HG03575 (cell line): ENCODE results near the gene PAN2.

Source experiments
- ATAC-seq: cut with Tn5 transposase; IDR thresholded peaks from one replicate; pipeline ENCODE4 v1.9.1; 2021; ENCODE audit not compliant: unreplicated experiment, insufficient number of reproducible peaks, low FRiP score; ENCODE audit errors: extremely low read depth

The PAN2 gene

DNA sequence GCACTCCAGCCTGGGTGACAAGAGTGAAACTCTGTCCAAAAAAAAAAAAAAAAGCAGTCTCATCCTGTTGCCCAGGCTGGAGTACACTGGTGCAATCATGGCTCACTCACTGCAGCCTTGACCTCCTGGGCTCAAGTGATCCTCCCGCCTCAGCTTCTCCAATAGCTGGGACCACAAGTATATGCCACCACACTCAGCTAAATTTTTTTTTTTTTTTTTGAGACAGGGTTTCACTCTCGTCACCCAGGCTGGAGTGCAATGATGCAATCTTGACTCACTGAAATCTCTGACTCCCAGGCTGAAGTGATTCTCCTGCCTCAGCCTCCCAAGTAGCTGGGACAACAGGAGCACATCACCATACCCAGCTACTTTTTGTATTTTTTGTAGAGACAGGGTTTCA lies 12.8 kb downstream of the PAN2 start:
- ATAC-seq: no peak

DNA sequence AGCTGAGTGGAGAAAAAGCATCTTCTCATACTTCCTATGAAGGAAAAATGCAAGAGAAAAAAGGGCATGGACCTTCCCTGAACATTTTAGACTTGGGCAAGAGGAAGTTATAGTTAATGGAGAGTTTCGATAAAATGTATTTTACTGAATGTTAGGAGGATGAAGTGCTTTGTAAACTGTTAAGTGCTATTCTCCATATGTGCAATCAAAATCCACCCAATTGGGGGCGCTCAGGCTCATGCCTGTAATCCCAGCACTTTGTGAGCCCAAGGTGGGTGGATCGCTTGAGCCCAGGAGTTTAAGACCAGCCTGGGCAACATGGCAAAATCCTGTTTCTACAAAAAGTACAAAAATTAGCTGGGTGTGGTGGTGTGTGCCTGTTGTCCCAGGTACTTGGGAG lies 16.1 kb downstream of the PAN2 start:
- ATAC-seq: no peak

DNA sequence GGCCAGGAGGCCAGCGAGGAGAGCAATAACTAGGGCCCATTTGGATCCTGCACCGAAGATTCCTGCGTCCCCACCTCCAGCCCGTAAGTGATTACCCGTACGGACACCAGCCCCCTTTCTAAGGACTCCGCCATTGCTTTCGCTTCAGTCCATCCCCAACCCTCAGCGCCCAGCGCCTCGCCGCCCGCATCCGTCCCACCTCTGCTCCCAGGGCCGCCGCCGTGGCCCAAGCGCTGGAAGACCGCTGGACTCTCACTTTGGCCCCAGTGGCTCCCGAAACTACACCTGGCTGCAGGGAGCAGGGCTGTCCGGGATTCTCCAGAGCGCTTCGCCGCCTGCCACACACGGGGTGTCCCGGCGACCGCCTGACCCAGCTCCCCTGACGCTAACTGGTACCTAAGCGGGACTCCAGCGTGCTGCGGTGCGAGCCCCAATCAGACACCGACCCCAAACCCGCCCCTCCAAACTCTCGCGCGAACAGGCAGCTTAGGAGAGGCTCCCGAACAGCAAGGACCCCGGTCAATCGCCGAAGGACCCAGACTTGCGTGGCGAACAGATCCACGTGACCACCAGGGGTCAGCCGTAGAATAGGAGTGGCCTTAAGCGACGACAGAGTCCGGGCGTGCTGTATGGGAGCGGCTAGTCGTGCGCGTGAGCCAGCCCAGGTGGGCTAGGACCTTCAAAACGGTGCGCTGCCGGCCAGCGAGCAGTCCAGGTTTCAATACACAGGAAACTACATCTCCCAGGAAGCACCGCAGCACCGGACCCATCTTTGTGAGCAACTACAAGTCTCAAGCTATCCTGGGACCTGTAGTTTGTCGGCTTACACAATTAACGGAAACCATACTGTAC lies 18.0 kb downstream of the PAN2 start, which contains the start of gene CNPY2:
TSS of gene CNPY2 (minus strand) at position 367 of the 852 bp plus-strand sequence. CDS start 771 bp downstream, outside the sequence.
- ATAC-seq: peak; percentile 68

GRCh38 chr12:56315249-56315621 lies 18.6 kb downstream of the PAN2 start:
- no peak for ATAC-seq

DNA sequence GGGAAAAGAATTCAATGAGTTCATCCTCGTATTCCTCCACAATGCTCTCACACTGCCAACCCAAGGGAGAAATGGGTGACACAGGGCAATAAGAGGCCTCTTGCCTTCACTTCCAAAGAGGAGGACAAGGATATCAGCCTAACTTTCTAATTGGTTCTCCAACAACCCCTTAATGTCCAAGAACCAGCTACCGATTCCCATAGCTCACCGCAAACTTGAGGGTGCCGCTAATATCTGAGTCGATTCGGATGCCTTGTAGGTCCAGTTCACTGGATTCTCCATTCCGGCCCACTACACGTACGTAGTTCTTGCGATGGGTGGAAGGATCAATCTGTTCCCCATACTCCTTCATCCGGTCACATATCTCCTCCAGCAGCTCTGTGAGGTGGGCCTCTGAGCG lies 22.8 kb downstream of the PAN2 start:
- no peak for ATAC-seq

GRCh38 chr12:56308714-56309113 lies 25.1 kb downstream of the PAN2 start:
- no peak for ATAC-seq

DNA sequence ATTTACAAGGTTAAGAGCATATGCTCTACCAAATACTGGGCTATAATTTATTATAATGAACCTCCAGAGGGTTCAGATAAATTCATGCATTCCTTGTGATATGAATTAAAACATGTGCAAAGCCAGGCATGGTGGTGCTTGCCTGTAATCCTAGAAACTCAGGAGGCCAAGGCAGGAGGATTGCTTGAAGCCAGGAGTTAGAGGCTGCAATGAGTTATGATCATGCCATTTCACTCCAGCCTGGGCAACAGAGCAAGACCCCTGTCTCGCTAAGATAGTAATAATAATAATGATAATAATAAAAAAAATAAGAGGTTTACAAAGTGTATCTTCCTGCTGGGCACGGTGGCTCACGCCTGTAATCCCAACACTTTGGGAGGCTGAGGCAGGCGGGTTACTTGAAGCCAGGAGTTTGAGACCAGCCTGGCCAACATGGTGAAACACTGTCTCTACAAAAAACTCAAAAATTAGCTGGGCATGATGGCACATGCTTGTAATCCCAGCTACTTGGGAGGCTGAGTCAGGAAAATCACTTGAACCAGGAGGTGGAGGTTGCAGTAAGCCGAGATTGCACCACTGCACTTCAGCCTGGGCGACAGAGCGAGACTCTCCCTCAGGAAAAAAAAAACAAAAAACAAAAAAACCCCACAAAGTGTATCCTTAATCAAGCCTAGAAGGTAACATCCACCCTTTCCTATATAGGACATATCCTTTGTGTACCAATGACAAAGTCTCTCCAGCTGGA lies 26.4 kb downstream of the PAN2 start:
- ATAC-seq: no peak

DNA sequence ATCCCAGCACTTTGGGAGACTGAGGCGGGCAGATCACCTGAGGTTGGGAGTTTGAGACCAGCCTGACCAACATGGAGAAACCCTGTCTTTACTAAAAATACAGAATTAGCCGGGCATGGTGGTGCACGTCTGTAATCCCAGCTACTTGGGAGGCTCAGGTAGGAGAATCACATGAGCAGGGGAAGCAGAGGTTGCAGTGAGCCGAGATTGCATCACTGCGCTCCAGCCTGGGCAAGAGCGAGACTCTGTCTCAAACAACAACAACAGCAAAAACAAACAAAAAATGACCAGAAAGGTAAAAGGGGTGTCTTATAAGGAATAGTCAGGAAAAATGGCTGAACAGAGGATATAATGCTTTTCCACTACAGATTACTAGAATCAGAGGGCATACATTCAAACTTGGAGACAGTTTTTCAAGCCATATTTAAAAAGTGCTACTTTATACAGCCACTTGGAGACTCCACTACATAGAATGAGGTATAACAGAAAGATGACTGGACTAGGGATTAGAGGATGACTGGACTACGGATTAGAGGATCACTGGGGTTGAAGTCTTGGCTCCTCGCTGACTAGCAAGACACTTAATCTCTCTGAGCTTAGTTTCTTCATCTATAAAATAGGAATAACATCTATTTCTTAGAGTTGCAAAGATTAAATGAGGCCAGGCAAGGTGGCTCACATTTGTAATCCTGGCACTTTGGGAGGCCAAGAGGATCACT lies 28.8 kb downstream of the PAN2 start:
- no peak for ATAC-seq

DNA sequence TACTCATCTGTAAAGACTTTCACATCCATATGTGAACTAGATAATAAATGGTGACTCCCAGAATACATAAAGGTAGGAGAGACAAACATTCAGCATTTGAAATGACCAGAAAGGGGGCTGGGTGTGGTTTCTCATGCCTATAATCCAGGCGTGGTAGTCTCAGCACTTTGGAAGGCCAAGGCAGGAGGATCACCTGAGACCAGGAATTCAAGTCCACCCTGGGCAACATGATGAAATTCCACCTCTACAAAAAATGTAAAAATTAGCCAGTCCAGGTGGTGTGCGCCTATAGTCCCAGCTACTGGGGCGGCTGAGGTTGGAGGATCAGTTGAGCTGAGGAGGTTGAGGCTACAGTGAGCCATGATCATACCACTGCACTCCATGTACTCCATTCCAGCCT lies 29.5 kb downstream of the PAN2 start:
- ATAC-seq: no peak

GRCh38 chr12:56300644-56301464 lies 32.9 kb downstream of the PAN2 start:
- ATAC-seq: no peak

DNA sequence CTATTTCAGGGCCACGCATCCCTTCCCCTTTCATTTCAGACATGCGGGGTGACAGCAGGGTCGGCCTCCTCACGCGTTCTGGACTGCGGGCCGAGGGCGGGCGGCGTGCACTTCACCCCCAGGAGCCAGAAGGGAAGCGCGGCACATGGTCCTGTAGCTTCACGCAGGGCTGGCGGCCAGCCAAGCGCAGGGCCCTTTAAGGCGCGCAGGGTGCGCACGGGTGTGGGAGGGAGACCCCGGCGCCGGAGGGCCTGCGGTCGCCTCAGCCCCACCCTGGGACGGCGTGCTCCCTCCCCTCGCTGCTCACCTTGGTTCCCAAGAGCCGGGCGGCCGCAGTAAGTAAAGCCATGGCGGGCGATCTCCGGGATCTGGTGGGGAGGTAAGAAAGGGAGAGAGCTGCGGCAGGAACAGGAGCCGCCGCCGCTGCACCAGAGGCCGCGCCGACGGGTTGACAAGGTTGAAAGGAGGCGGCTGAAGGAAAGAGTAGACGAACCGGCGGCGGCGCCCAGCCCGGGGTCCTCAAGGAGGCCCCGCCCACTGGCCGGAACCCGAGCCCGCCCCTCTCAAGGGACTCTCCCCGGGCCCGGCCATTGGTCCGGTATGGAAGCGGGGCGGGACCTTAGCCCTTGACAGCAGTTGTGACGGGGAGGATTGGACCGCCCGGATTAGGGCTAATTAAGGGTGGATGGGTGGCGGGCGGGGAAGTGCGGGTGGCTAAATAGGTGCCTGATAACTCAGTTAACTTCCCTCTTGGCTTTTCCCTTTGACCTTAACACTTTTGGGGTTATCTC lies 33.8 kb downstream of the PAN2 start, which contains the start of gene CS:
TSS of gene CS (minus strand) at position 478 of the 791 bp plus-strand sequence. CDS start at position 349, 129 bp downstream.
- ATAC-seq: peak; percentile 51

GRCh38 chr12:56299308-56299852 lies 34.4 kb downstream of the PAN2 start:
- no peak for ATAC-seq

DNA sequence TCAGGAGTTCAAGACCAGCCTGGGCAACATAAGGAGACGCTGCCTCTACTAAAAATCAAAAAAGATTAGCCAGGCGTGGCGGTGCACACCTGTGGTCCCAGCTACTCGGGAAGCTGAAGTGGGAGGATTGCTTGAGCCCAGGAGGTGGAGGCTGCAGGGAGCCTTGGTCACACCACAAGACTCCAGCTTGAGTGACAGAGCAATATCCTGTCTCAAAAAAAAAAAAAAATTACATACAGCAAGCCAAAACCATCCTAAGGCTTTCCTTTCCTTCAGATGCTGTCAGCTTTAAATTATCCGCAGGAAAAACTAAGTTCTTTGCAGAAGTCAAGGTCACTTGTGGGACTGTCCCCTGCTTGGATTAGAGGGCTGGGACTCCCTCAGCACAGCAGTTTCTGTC lies 35.0 kb downstream of the PAN2 start:
- no peak for ATAC-seq

DNA sequence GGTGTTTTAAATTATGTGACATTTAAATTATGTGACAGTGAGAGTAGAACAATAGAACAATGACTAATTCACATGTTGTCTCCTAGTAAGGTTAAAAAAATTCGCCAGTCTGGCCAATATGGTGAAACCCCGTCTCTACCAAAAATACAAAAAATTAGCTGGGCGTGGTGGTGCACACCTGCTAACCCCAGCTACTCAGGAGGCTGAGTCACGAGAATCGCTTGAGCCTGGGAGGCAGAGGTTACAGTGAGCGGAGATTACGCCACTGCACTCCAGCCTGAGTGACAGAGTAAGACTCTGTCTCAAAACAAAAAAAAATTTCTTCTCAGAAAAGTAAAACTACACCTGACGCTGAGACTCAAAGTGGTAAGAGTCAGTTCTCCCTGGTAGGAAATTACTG lies 36.4 kb downstream of the PAN2 start:
- ATAC-seq: no peak

GRCh38 chr12:56296295-56296694 lies 37.5 kb downstream of the PAN2 start:
- ATAC-seq: no peak

GRCh38 chr12:56293795-56294194 lies 40.0 kb downstream of the PAN2 start:
- no peak for ATAC-seq

DNA sequence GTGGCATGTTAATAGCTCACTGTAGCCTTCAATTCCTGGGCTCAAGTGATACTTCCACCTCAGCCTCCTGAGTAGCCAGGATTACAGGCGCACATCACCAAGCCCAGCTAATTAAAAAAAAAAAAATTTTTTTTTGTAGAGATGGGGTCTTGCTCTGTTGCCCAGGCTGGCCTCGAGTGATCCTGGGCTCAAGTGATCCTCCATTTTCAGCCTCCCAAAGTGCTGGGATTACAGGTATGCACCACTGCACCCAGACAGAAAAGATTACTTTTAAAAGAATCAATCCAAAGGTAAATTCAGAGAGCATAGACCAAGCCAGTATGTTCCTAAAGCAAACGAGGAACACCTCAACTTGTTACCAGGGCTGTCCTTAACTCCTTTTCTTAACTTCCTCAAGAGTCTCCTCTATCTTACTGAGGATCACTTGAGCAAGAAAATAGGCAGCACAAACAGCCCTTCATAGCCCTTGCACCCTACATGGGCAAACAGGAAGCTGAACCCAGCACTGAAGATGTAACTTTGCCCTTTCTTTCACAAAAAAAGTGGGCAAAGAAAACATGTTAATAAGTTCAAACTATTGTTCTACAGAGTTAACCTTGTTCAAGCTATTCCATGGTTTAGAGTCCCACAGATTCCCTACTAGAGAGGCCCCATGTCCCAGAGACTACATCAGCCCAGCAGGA lies 45.0 kb downstream of the PAN2 start:
- ATAC-seq: no peak
